ENCODE data around the gene TNF.
"Not testable (repeated sequence)": the region's sequence is repeated elsewhere in the genome, so short reads cannot be mapped to it uniquely, and the experiment has no call there.

Gene TNF

DNA sequence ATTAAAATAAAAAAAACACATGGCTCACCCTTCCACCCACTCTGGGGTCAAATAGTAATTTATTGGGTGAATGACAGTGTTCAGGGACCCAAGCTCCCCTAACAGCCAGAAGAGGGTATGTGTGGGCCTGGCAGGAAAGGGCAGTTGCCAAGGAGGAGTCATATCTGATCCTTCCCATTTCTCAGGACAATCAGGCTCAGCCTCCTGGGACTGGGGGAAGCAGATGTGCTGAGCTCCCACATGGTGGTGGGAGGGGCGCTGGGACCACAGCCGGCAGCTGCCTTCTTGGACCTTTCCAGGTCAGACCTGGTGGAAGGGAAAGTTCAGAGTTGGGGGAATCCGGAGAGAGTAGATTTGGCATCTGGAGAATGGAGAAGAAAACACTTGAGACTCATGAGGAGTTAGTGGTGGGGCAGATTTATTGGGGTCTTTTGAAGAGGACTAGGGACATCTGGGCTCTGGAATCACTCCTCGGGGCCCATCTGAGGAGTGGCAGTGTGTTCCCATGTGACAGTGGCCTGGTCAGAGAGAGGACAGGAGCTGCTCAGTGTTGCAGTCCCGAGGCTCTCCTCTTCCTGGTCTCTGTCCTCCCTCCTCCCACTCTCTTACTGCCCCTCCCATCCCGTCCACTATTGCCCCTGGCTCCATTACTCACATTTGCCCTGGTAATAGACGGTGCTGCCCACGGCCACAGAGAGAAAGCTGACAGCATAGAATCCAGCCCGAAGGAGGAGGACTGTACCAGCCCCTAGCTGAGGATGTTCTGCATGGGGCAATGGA, 13.7 kb downstream of the TNF start:
- DNase-seq: no peak

GRCh38 chr6:31590691-31591090, 15.3 kb downstream of the TNF start:
- DNase-seq: not testable (repeated sequence)

DNA sequence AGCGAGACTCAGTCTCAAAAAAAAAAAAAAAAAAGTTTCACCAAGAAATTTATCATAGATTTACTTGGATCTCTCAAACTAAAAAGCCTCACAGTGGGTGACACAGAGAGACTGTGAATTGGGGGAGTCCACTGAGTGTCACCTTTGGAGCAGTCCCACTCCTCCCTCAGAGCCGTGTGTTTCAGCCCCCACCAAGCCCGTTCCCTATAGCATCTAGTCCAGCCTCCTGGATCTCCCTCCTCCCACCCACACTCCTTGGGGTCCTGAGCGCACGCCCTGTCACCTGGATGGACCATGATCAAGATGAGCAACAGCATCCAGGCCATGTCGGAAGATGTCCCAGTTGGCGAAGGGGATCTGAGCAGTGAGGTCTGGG, 17.0 kb downstream of the TNF start:
- no peak for DNase-seq

GRCh38 chr6:31597006-31597405, 21.6 kb downstream of the TNF start:
- peak; percentile 37 for DNase-seq

DNA sequence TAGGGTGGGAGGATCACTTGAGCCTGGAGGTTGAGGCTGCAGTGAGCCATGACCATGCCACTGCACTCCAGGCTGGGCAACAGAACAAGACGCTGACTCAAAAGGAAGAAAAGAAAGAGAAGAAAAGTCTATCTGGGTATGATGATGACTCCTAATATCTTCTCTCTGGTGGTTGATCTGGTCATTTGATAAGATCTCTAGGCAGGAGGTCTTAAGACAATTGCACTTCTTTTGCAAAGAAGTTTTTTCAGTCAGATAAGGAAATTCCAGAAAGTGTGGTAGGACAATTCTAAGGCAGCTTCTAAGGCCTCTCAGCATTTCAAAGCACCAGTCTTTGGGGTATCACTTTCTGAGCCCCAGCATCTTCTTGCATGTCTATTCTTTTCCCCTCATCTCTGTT, 32.0 kb downstream of the TNF start:
- no peak for DNase-seq

DNA sequence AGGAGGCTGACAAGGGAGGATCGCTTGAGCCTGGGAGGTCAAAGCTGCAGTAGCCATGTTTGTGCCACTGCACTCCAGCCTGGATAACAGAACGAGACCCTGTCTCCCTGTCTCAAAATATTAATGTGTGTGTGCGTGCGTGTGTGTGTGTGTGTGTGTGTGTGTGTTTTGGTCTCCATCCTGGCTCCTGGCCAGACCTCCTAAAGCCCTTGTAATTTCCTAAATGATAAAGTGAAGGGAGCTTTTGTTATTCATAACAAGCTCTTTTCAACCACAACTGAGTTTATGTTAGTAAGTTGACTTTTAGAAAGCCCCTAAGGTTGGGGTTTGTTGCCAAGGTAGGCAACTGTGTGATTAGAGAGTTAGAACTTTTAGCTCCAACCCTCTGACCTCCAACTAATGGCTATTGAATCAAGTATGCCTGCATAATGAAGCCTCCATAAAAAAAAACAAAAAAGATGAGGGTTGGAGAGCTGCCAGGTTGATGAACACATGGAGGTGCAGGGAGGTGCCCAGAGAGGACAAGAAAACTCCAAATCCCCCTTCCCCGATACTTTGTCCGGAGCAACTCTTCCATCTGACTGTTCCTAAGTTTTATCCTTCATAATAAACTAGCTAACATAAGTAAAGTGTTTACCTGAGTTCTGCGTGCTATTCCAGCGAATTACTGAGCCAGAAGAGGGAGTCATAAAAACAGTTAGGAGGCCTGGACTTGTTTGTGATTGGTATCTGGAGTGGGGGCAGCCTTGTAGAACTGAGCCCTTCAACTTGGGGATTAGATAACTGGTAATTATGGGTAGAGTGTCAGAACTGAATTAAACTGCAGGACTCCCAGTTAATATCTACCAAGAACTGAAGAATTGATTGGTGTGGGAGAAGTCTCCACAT, 34.4 kb downstream of the TNF start:
- peak; percentile 87 for DNase-seq

DNA sequence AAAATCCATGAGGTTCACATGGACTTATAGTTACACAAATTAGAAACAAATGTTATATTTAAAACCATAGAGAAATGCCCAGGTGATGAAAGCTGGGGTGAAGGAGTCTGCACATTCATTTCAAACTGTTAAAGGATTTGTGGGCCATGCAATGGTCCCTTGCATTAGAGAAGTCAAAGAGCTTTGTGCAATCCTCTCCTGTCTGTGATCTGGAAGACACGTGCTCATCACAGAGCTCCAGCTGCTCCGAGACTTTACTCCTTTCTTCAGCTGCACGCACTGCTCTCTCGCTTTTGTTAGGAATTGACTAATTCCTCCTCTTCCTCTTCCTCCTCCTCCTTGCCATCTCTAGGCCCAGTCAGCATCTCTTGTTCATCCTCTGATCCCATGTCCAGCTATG, 35.6 kb downstream of the TNF start:
- no peak for DNase-seq

- no peak for DNase-seq
These were observed 38.8 kb downstream of the TNF start for GRCh38 chr6:31614075-31614619.

DNA sequence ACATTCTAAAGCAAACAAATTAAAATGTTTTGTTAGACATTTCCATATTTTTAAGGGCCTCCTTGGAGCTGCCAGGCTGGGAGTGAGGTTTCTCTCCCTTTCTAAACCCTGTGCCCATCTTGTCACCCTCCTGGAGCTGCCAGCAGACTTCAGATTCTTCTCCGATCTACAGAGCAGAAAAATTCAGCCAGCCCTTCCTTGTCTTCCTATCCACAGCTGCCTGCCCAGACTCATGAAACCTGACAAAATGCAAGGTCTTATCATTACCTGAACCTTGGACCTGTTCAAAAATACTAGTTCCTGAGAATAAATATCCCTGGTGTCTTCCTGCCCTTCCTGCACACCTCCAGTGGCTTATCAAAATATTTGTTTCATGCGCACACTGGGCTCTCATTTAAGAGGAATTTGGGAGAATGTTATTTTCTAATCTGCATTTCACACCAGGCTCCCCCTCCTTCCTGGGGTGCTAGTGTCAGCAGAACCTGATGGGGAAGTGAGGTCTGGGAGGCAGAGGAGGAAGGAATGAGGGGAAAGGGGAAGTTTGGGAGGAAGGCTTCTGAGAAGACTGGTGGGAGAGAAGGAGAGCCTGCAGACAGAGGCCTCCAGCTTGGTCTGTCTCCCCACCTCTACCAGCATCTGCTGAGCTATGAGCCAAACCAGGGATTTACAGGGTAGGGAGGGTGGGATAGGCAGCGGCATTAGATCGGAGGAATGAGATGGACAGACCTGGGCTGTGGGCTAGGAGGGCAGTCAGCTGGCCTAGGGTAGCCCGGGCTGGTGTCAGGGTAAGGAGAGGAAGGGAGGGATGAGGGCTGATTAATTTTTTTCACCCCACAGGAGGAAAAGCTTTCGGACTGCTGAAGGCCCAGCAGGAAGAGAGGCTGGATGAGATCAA, 39.6 kb downstream of the TNF start, which contains the start of gene AIF1:
AIF1 (plus strand) TSS at position 551 of the 895 bp plus-strand sequence; CDS start at position 647, 96 bp downstream.
- DNase-seq: no peak

DNA sequence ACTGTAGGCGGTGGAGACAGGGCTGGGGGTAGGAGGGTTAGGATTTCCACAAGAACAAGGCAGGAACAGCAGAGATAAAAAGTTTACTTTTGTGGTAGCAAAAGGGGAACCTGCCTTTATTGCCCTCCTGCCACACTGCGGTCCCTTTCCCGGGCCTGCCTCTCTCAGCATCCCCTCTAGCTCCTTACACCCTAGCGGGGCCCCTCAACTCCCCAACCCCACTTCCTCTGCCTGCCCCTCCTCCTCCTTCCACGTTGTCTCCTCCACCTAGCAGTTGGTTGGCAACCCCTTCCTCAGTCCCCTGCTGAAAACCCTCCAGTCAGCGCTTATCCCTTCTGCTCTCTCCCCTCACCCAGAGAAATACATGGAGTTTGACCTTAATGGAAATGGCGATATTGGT, 40.4 kb downstream of the TNF start:
- DNase-seq: no peak

- no peak for DNase-seq
These were observed 41.6 kb downstream of the TNF start for GRCh38 chr6:31617010-31617409.

- peak; percentile 99 for DNase-seq
These were observed 44.6 kb downstream of the TNF start for GRCh38 chr6:31619805-31620585.

DNA sequence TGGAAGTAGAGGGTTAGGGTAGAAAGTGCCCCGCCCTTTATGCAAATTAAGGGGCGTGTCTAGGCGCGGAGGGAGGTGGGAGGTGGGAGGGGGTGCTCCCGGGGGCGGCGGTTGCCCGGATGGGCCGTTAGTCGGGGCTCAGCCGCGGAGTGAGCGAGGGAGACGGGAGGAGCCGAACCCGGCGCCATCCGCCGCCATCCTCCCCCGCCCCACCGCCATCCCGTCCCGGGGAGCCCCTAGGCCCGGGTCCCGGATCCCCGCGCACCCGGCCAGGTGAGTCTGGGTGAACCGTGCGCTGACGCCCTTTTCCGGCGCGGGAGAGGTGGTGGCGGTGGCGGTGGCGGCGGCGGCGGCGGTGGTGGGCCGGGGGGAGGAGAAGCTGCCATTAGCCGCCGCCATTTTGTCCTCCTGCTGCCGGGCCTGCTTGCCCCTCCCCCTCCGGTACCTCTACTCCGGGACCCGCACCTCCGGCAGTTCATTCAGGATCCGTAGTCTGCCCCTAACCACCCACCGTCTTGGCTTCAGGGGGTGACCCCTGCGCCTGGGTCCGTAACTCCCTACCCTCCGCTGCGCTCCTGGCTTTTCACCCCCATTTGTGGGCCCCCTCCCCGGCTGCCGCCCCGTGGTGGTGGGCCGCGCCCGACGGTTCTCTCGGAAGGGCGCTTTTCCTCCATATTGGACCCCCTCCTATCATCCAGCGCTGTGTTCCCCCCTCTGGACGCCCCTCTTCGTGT, 45.4 kb downstream of the TNF start, which contains the start of gene PRRC2A:
PRRC2A (plus strand) TSS at position 130 of the 734 bp plus-strand sequence. CDS start 2,075 bp downstream, outside the sequence.
- DNase-seq: peak; percentile 72

GRCh38 chr6:31621320-31621939, 46.1 kb downstream of the TNF start:
- peak; percentile 29 for DNase-seq

DNA sequence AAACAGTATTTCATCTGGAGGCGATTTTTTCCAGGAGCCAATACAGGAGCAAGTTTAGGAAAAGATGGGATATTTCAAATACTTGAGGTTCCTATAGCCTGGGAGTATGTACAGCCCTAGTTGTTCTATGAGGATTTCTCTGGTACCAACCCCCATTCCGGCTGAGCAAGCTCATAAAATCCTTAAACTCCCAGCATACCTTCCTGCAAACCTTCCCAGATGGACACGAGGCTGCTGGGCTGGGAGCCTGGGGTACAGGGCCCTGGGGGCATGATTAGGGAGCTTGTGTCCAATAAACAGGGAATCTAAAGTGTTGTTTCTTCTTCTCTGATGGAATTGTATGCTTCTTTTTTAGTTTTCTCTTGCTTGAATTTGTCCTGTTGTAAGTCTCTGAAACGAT, 46.6 kb downstream of the TNF start:
- DNase-seq: no peak

GRCh38 chr6:31622684-31623091, 47.3 kb downstream of the TNF start:
- no peak for DNase-seq

- DNase-seq: no peak
These were observed 48.7 kb downstream of the TNF start for GRCh38 chr6:31624070-31624469.

DNA sequence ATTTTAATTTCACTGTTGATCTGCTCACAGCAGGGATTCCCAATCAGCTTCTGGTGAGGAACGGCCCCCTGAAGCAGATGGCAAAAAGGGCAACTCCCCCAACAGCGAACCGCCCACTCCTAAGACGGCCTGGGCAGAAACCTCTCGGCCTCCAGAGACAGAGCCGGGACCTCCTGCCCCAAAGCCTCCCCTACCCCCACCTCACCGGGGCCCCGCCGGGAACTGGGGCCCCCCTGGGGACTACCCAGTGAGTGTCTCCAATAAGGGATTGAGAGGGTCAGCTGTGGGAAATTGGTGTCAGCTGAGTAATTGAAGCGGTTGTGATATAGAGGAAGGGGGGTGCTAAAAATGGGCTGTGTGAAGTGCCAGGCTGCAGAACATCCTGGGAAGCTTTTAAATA, 51.6 kb downstream of the TNF start:
- DNase-seq: no peak

DNA sequence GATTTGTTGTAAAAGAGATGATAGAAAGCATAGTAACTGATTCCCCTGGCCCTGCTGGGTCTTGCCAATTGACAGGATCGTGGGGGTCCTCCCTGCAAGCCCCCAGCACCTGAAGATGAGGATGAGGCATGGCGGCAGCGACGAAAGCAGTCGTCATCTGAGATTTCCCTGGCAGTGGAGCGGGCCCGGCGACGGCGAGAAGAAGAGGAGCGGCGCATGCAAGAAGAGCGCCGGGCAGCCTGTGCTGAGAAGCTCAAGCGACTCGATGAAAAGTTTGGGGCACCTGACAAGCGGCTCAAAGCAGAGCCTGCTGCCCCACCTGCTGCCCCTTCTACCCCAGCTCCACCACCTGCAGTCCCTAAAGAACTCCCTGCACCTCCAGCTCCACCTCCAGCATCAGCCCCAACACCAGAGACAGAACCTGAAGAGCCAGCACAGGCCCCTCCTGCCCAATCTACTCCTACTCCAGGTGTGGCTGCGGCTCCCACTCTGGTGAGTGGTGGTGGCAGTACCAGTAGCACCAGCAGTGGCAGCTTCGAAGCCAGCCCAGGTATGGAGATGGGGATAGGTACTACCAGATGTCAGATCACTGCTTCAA, 52.4 kb downstream of the TNF start:
- no peak for DNase-seq

Measured in NCI-H1105 treated with DMSO at 0.1 percent for 48 hours (cell line).